ENCODE data around the gene DNAH17. TPM values are rescaled to one million over a fixed set of nuclear protein-coding genes. Genes with fewer than 3 reads are reported as not detected.

Gene DNAH17
- total and polyA plus RNA-seq, 2 donors (not counting 1 experiment from before 2014, with no cell fraction given) = 0.01 to 0.12 TPM

- H3K4me1 Mint-ChIP-seq = no peaks in the 10 kb centered on the region
- Histone ChIP-seq H3K9me3 (ENCODE audit: control extremely low read depth in 1 of 3, control insufficient read depth in 2 of 3, insufficient read depth in 1 of 3, low read length in 2 of 3) (no peaks in the 10 kb centered on the region), H3K4me3 (ENCODE audit: control extremely low read depth in 1 of 5, extremely low read depth in 1 of 5, insufficient read depth in 1 of 5, low read depth in 2 of 5, low read length in 4 of 5) (no peak overlapping the region), H3K4me2 (replicated peaks; ENCODE audit: low read depth, low read length, poor library complexity, severe bottlenecking) (no peak overlapping the region), H3K27ac (ENCODE audit: low read length in 2 of 2) (no peak overlapping the region), H3K27me3 (replicated peaks in 1 of 4; ENCODE audit: control extremely low read depth in 1 of 4, control insufficient read depth in 3 of 4, insufficient read depth in 4 of 4, low read length in 3 of 4) (no peaks in the 10 kb centered on the region), H2AFZ (ENCODE audit: insufficient read depth, low read depth, low read length, poor library complexity, severe bottlenecking) (no peak overlapping the region), H3K79me2 (ENCODE audit: control insufficient read depth, insufficient read depth, low read length) (no peaks in the 10 kb centered on the region), H3K9ac (ENCODE audit: low read length) (no peak overlapping the region), H3K4me1 (ENCODE audit: control insufficient read depth in 2 of 2, insufficient read depth in 2 of 2, low read length in 2 of 2) (no peaks in the 10 kb centered on the region), H3K36me3 (replicated peaks in 1 of 2; ENCODE audit: control extremely low read depth in 1 of 2, control insufficient read depth in 1 of 2, extremely low read depth in 1 of 2, insufficient read depth in 2 of 2, low read length in 1 of 2) (no peaks in the 10 kb centered on the region), H4K20me1 (ENCODE audit: control insufficient read depth, insufficient read depth, low read length, poor library complexity, severe bottlenecking) (no peaks in the 10 kb centered on the region)
- no peak overlapping the region for H3K27ac Mint-ChIP-seq
- CTCF ChIA-PET = interaction anchor here (0.6 kb wide), 1 partner anchor 76 kb away, joined by 3 read pairs; no protein-coding TSS in a partner anchor
- no peak overlapping the region for H3K4me3 Mint-ChIP-seq
- TF ChIP-seq EZH2 (IDR thresholded peaks at IDR 0.05; ENCODE audit: borderline replicate concordance, insufficient read depth, low read depth, low read length, poor library complexity, severe bottlenecking) = no peak
- no peak for TF ChIP-seq CTCF (IDR thresholded peaks at IDR 0.05)
- H3K27me3 Mint-ChIP-seq = peaks cover 3% of the 10 kb centered on the region
- no peaks in the 10 kb centered on the region for H3K9me3 Mint-ChIP-seq (ENCODE audit: insufficient read depth)
- WGBS (ENCODE audit: insufficient coverage) = 83% methylated on average over 7 of the region's 16 CpGs
- intact Hi-C loops (cut with micrococcal nuclease) = no loop called here
- DNase-seq = no peak
- ATAC-seq (ENCODE audit: low read depth) = no peak
- POLR2A ChIA-PET = no interaction called here
These were observed 55.0 kb downstream of the DNAH17 start for GRCh38 chr17:78522031-78522809.

DNA sequence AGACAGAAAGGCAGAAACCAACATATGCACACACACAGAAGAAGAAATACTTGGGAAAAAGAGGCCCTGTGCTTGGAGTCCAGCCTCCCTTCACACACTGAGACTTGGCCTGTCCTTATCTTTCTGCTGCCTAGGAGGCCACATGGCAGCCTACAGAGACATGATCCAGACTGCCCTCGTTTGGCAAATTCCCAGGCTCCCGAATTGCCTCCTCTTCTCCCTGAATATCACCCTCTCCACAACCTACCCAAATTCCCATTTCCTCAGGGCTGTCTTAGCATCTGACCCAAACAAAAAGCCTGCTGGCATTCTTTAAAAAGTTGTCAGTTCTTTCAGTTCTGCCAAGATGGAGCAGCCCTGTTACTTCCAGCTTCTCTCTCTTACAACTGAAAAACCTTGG, 59.8 kb downstream of the DNAH17 start:
- Mint-ChIP-seq H3K4me3 (no peak overlapping the region), H3K27ac (no peak overlapping the region), H3K4me1 (no peaks in the 10 kb centered on the region), H3K27me3 (peaks cover 5% of the 10 kb centered on the region), H3K9me3 (ENCODE audit: insufficient read depth) (no peaks in the 10 kb centered on the region)
- no peak overlapping the region for H2AFZ ChIP-seq (ENCODE audit: insufficient read depth, low read depth, low read length, poor library complexity, severe bottlenecking)
- POLR2A ChIA-PET = no interaction called here
- no peaks in the 10 kb centered on the region for H3K79me2 ChIP-seq (ENCODE audit: control insufficient read depth, insufficient read depth, low read length)
- intact Hi-C loops (cut with micrococcal nuclease) = no loop called here
- WGBS (ENCODE audit: insufficient coverage) = 86% methylated on average over 2 of the region's 2 CpGs
- no peak overlapping the region for H3K9ac ChIP-seq (ENCODE audit: low read length)
- no peaks in the 10 kb centered on the region for H3K4me1 ChIP-seq (ENCODE audit: control insufficient read depth in 2 of 2, insufficient read depth in 2 of 2, low read length in 2 of 2)
- H3K27me3 ChIP-seq (replicated peaks in 1 of 4; ENCODE audit: control extremely low read depth in 1 of 4, control insufficient read depth in 3 of 4, insufficient read depth in 4 of 4, low read length in 3 of 4) = no peaks in the 10 kb centered on the region
- CTCF ChIA-PET = no interaction called here
- no peaks in the 10 kb centered on the region for H3K36me3 ChIP-seq (replicated peaks in 1 of 2; ENCODE audit: control extremely low read depth in 1 of 2, control insufficient read depth in 1 of 2, extremely low read depth in 1 of 2, insufficient read depth in 2 of 2, low read length in 1 of 2)
- no peak for DNase-seq
- no peaks in the 10 kb centered on the region for H3K9me3 ChIP-seq (ENCODE audit: control extremely low read depth in 1 of 3, control insufficient read depth in 2 of 3, insufficient read depth in 1 of 3, low read length in 2 of 3)
- TF ChIP-seq CTCF (IDR thresholded peaks at IDR 0.05) (no peak), EZH2 (IDR thresholded peaks at IDR 0.05; ENCODE audit: borderline replicate concordance, insufficient read depth, low read depth, low read length, poor library complexity, severe bottlenecking) (no peak)
- H3K4me3 ChIP-seq (ENCODE audit: control extremely low read depth in 1 of 5, extremely low read depth in 1 of 5, insufficient read depth in 1 of 5, low read depth in 2 of 5, low read length in 4 of 5) = no peak overlapping the region
- no peak for ATAC-seq (ENCODE audit: low read depth)
- H3K4me2 ChIP-seq (replicated peaks; ENCODE audit: low read depth, low read length, poor library complexity, severe bottlenecking) = no peak overlapping the region
- no peak overlapping the region for H3K27ac ChIP-seq (ENCODE audit: low read length in 2 of 2)
- no peaks in the 10 kb centered on the region for H4K20me1 ChIP-seq (ENCODE audit: control insufficient read depth, insufficient read depth, low read length, poor library complexity, severe bottlenecking)
